HepG2 (cell line): ENCODE data around the gene SVBP. TPM values are rescaled to one million over a fixed set of nuclear protein-coding genes. Genes with fewer than 3 reads are reported as not detected.

Experiments
- ARHGAP35 ChIP-seq: sonication (generic); formaldehyde crosslinking; IDR thresholded peaks from 2 replicates; pipeline ENCODE4 v1.9.0; 2022; ENCODE audit warnings: mild to moderate bottlenecking, inconsistent platforms, moderate library complexity, missing genetic modification reagents, borderline replicate concordance
- ASH2L ChIP-seq: fragments of 300-600, 200-600 bp; sonication (generic); IDR thresholded peaks from 2 replicates; pipeline ENCODE4 v1.7.0; 2017; ENCODE audit warnings: low read depth, mild to moderate bottlenecking, moderate library complexity, mixed read lengths, low read length; ENCODE audit not compliant: insufficient read length
- ATF5 ChIP-seq: sonication (generic); formaldehyde crosslinking; IDR thresholded peaks from 2 replicates; pipeline ENCODE4 v1.4.0; 2020; ENCODE audit warnings: mild to moderate bottlenecking, low read depth, missing genetic modification reagents
- ATF7-NPFF ChIP-seq: sonication (generic); formaldehyde crosslinking; IDR thresholded peaks from 2 replicates; pipeline ENCODE4 v1.8.1; 2023; ENCODE audit warnings: mild to moderate bottlenecking, low read depth, missing genetic modification reagents, moderate library complexity
- GABPB1 ChIP-seq: IDR thresholded peaks from 2 replicates; pipeline ENCODE4 v1.6.1; 2016; ENCODE audit warnings: mild to moderate bottlenecking, missing genetic modification reagents, moderate library complexity, missing compliant biosample characterization
- IKZF5 ChIP-seq: IDR thresholded peaks from 2 replicates; pipeline ENCODE4 v1.6.1; 2018; ENCODE audit warnings: missing genetic modification reagents, mild to moderate bottlenecking, missing compliant biosample characterization
- KMT2A ChIP-seq: sonication (generic); formaldehyde crosslinking; IDR thresholded peaks from 2 replicates; pipeline ENCODE4 v1.4.0; 2020; ENCODE audit warnings: missing genetic modification reagents
- SP5 ChIP-seq: IDR thresholded peaks from 2 replicates; pipeline ENCODE4 v1.6.1; 2016; ENCODE audit warnings: low read depth, borderline replicate concordance
- SRY ChIP-seq: sonication (generic); formaldehyde crosslinking; IDR thresholded peaks from 2 replicates; pipeline ENCODE4 v1.8.0; 2022; ENCODE audit warnings: mild to moderate bottlenecking, missing genetic modification reagents
- TFDP2 ChIP-seq: sonication (generic); formaldehyde crosslinking; IDR thresholded peaks from 2 replicates; pipeline ENCODE4 v1.4.0; 2020; ENCODE audit warnings: missing genetic modification reagents
- ZNF275 ChIP-seq: sonication (generic); formaldehyde crosslinking; IDR thresholded peaks from 2 replicates; pipeline ENCODE4 v1.8.0; 2022; ENCODE audit warnings: missing genetic modification reagents, mild to moderate bottlenecking, inconsistent platforms, borderline replicate concordance
- ZNF503 ChIP-seq: sonication (generic); formaldehyde crosslinking; IDR thresholded peaks from 2 replicates; pipeline ENCODE4 v1.4.0; 2020; ENCODE audit warnings: missing genetic modification reagents
- ZNF839 ChIP-seq: sonication (generic); formaldehyde crosslinking; IDR thresholded peaks from 2 replicates; pipeline ENCODE4 v1.4.0; 2020; ENCODE audit warnings: missing genetic modification reagents, mild to moderate bottlenecking, borderline replicate concordance
- polyA plus RNA-seq, 8 experiments: library from polyadenylated mRNA; depleted of rRNA in 3 of 8; stranded (reverse) in 7 of 8; unstranded in 1 of 8; fragments of >200 nt; fragmentation: Illumina TruSeq in 4 of 8; extraction: Trizol in 4 of 8; gene quantifications; 2 replicates each; pipeline versions ENCODE4 v1.2.1 to v1.2.3, GENCODE V29; 2011 to 2016; ENCODE audit warnings: low read depth in 4 of 8, missing spikeins in 1 of 8, mixed read lengths in 1 of 8; ENCODE audit not compliant: insufficient read depth in 1 of 8
- total RNA-seq, 5 experiments: library from RNA; depleted of rRNA; stranded (reverse); fragments of >200 nt; fragmentation: Illumina TruSeq; extraction: Trizol; gene quantifications; 2 replicates each; pipeline ENCODE4 v1.2.3, GENCODE V29; 2016; ENCODE audit warnings: low read depth in 1 of 5

The SVBP gene
- total and polyA plus RNA-seq, 2 of the 13 experiments (the other 11 are each of a cell fraction or from before 2014, with no cell fraction given) = 28.8 to 48.2 TPM

- TF ChIP-seq ZNF503 (0 out of 2 replicates have a peak, but pooled peaks have one; percentile 22), TFDP2 (CRISPR knock-in tag) (peak; percentile 42), IKZF5 (CRISPR knock-in tag) (no peak), KMT2A (CRISPR knock-in tag) (no peak; the same call in 1 of the 2 replicates), ZNF275 (CRISPR knock-in tag) (peak; percentile 76), SRY (CRISPR knock-in tag) (peak; percentile 48), ATF5 (CRISPR knock-in tag) (peak; percentile 35; the same call in 1 of the 2 replicates), SP5 (CRISPR knock-in tag) (peak; percentile 48), ASH2L (peak; percentile 82), ARHGAP35 (CRISPR knock-in tag) (peak; percentile 19; the same call in 1 of the 2 replicates), ATF7-NPFF (peak; percentile 27), GABPB1 (CRISPR knock-in tag) (peak; percentile 85), ZNF839 (CRISPR knock-in tag) (0 out of 2 replicates have a peak, but pooled peaks have one; percentile 53)
Observed at GRCh38 chr1:42766741-42767509, 50.3 kb downstream of the SVBP start, which contains the start of the genes C1orf50 and P3H1 (continued).
